Muscle of leg (tissue), 11 donors: ENCODE results near the gene FAAH2. TPM values are rescaled to one million over a fixed set of nuclear protein-coding genes. Genes with fewer than 3 reads are reported as not detected.

Experiments used
- DNase-seq: peaks from one replicate; pipeline ENCODE4 v3.0.0; 2013
- H3K27ac ChIP-seq: one replicate; pipeline ENCODE4 v1.5.1; 2013; ENCODE audit warnings: mild to moderate bottlenecking, low read length, control low read depth
- H3K27me3 ChIP-seq: one replicate; pipeline ENCODE4 v1.6.1; 2013; ENCODE audit warnings: low read length; ENCODE audit not compliant: control insufficient read depth, insufficient read depth
- H3K36me3 ChIP-seq: one replicate; pipeline ENCODE4 v1.6.1; 2013; ENCODE audit warnings: low read length; ENCODE audit not compliant: control insufficient read depth, insufficient read depth
- H3K4me1 ChIP-seq: one replicate; pipeline ENCODE4 v1.6.1; 2013; ENCODE audit warnings: low read length; ENCODE audit not compliant: control insufficient read depth, insufficient read depth
- H3K4me3 ChIP-seq: one replicate; pipeline ENCODE4 v1.5.1; 2013; ENCODE audit warnings: low read length, control low read depth
- H3K9me3 ChIP-seq: replicated peaks from 2 replicates; pipeline ENCODE4 v1.6.1; 2013; ENCODE audit warnings: low read depth, low read length; ENCODE audit not compliant: control insufficient read depth
- WGBS: methylation state at CpG from one replicate; pipeline ENCODE4 v1.1.5; 2013; ENCODE audit warnings: missing lambda C conversion rate; ENCODE audit not compliant: insufficient coverage; 5-methylcytosine and 5-hydroxymethylcytosine counted together
- polyA plus RNA-seq, 8 donors: library from polyadenylated mRNA; unstranded; fragments of 120-200 nt; gene quantifications; one replicate each; pipeline versions ENCODE4 v1.2.1 to v1.2.3, GENCODE V29; 2013; ENCODE audit warnings: inconsistent platforms in 1 of 8, low replicate concordance in 1 of 8; ENCODE audit not compliant: insufficient read length in 8 of 8, insufficient read depth in 1 of 8
- total RNA-seq: library from RNA; stranded (reverse); fragments of 120-200 nt; gene quantifications from one replicate; pipeline ENCODE4 v1.2.4, GENCODE V29; 2013

The FAAH2 gene
- total and polyA plus RNA-seq, 9 donors = 0.45 to 1.3 (median 0.71) TPM

GRCh38 chrX:57447856-57448255, 161.3 kb downstream of the FAAH2 start:
- DNase-seq = no peak
- H3K4me3 ChIP-seq = no peak overlapping the region
- no peaks in the 10 kb centered on the region for H3K9me3 ChIP-seq
- H3K36me3 ChIP-seq = no peaks in the 10 kb centered on the region
- H3K27me3 ChIP-seq = peaks cover 2% of the 10 kb centered on the region
- 0% methylated on average over 1 of the region's 2 CpGs for WGBS
- H3K27ac ChIP-seq = no peak overlapping the region
- H3K4me1 ChIP-seq = no peaks in the 10 kb centered on the region

GRCh38 chrX:57451426-57452020, 165.0 kb downstream of the FAAH2 start:
- Histone ChIP-seq H3K4me3 (no peak overlapping the region), H3K27ac (no peak overlapping the region), H3K4me1 (no peaks in the 10 kb centered on the region), H3K36me3 (no peaks in the 10 kb centered on the region), H3K27me3 (peaks cover 3% of the 10 kb centered on the region), H3K9me3 (peaks cover 7% of the 10 kb centered on the region)
- WGBS = no CpG with 5 or more reads among the region's 3 CpGs
- DNase-seq = no peak

GRCh38 chrX:57453901-57454300, 167.4 kb downstream of the FAAH2 start:
- no peaks in the 10 kb centered on the region for H3K4me1 ChIP-seq
- H3K27me3 ChIP-seq = peaks cover 3% of the 10 kb centered on the region
- 24% methylated on average over 3 of the region's 4 CpGs for WGBS
- no peak for DNase-seq
- no peak overlapping the region for H3K27ac ChIP-seq
- H3K4me3 ChIP-seq = no peak overlapping the region
- peaks cover 10% of the 10 kb centered on the region for H3K9me3 ChIP-seq
- no peaks in the 10 kb centered on the region for H3K36me3 ChIP-seq

GRCh38 chrX:57481514-57481913, 195.0 kb downstream of the FAAH2 start:
- Histone ChIP-seq H3K27ac (no peak overlapping the region), H3K9me3 (peaks cover 12% of the 10 kb centered on the region), H3K36me3 (no peaks in the 10 kb centered on the region), H3K27me3 (no peaks in the 10 kb centered on the region), H3K4me3 (no peak overlapping the region), H3K4me1 (no peaks in the 10 kb centered on the region)
- WGBS = 75% methylated on average over 5 of the region's 6 CpGs
- DNase-seq = no peak

GRCh38 chrX:57516491-57516890, 230.0 kb downstream of the FAAH2 start:
- Histone ChIP-seq H3K27me3 (peaks cover 2% of the 10 kb centered on the region), H3K36me3 (no peaks in the 10 kb centered on the region), H3K27ac (no peak overlapping the region), H3K9me3 (peaks cover 7% of the 10 kb centered on the region), H3K4me3 (no peak overlapping the region), H3K4me1 (no peaks in the 10 kb centered on the region)
- 85% methylated on average over 5 of the region's 5 CpGs for WGBS
- no peak for DNase-seq

- Histone ChIP-seq H3K27me3 (peaks cover 2% of the 10 kb centered on the region), H3K4me1 (no peaks in the 10 kb centered on the region), H3K9me3 (peaks cover 6% of the 10 kb centered on the region), H3K36me3 (no peaks in the 10 kb centered on the region), H3K27ac (no peak overlapping the region), H3K4me3 (no peak overlapping the region)
- WGBS = no CpG with 5 or more reads among the region's 2 CpGs
- DNase-seq = no peak
Observed at GRCh38 chrX:57519578-57520118, 233.1 kb downstream of the FAAH2 start.

- no peaks in the 10 kb centered on the region for H3K36me3 ChIP-seq
- no peak for DNase-seq
- no peak overlapping the region for H3K27ac ChIP-seq
- H3K9me3 ChIP-seq = peaks cover 2% of the 10 kb centered on the region
- WGBS = 50% methylated on average over 1 of the region's 1 CpG
- no peaks in the 10 kb centered on the region for H3K4me1 ChIP-seq
- no peaks in the 10 kb centered on the region for H3K27me3 ChIP-seq
- H3K4me3 ChIP-seq = no peak overlapping the region
Observed at GRCh38 chrX:57528670-57529255, 242.3 kb downstream of the FAAH2 start.

Other genes with a start within 250 kb of the FAAH2 start
- 12.6 TPM for gene SPIN2B, start 165.2 kb upstream of the FAAH2 start, total RNA-seq
- gene SPIN2B, start 165.2 kb upstream of the FAAH2 start, polyA plus RNA-seq = 10 to 100 TPM in 7 of 8 donors, 1 to 10 TPM in 1; 9.0 to 13.5 (median 12.2) TPM
- gene SPIN2A, start 149.3 kb upstream of the FAAH2 start, total RNA-seq = 3.4 TPM
- gene SPIN2A, start 149.3 kb upstream of the FAAH2 start, polyA plus RNA-seq = 1 to 10 TPM; 1.6 to 7.0 (median 4.3) TPM